NCI-H146 (cell line): ENCODE measurements around the gene CDH4.
"Not testable (repeated sequence)": the region's sequence is repeated elsewhere in the genome, so short reads cannot be mapped to it uniquely, and the experiment has no call there.

Source experiments
- DNase-seq: peaks from one replicate; lab custom pipeline; 2025; lab: John Stamatoyannopoulos, UW

The CDH4 gene

DNA sequence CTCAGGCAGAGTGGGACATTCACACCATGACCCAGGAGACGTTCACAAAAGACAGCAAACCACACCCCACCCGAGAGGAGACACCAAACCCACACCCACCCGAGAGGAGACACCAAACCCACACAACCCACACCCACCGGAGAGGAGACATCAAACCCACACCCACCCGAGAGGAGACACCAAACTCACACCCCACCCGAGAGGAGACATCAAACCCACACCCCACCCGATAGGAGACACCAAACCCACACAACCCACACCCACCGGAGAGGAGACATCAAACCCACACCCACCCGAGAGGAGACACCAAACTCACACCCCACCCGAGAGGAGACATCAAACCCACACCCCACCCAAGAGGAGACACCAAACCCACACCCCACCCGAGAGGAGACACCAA, 729.6 kb downstream of the CDH4 start:
- not testable (repeated sequence) for DNase-seq

DNA sequence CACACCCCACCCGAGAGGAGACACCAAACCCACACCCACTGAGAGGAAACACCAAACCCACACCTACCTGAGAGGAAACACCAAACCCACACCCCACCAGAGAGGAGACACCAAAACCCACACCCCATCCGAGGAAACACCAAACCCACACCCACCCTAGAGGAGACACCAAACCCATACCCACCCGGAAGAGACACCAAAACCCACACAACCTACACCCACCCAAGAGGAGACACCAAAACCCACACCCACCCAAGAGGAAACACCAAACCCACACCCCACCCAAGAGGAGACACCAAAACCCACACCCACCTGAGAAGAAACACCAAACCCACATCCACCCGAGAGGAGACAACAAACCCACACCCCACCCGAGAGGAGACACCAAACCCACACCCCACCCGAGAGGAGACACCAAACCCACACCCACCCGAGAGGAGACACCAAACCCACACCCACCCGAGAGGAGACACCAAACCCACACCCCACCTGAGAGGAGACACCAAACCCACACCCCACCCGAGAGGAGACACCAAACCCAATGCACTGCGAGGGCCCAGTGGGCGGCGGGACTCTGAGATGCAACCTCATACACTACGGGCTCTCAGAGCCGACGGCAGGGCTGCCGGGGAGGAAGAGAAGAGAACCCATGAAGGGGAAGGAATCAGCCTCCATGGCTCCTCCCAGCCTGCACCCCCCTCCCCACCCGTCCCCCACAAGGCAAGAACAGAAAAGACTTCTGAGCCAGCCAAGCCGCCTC, 730.3 kb downstream of the CDH4 start:
- DNase-seq: no peak

DNA sequence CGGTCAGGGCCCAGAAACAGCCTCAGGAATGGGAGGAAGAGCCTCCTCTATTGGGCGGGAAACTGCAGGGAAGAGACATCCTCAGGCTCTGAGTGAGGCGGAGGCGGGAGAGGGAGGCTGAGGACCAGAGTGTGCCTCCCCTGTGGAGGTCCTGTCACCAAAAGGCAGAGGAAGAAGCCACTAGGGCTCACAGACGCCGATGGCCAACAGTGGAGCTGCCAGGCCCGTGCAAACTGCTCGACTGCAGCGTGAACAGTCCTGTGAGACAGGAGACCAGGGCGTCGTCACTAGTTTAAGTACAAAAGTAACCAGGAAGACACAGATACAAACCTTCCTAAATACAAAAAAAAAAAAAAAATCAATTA, 730.9 kb downstream of the CDH4 start:
- no peak for DNase-seq

DNA sequence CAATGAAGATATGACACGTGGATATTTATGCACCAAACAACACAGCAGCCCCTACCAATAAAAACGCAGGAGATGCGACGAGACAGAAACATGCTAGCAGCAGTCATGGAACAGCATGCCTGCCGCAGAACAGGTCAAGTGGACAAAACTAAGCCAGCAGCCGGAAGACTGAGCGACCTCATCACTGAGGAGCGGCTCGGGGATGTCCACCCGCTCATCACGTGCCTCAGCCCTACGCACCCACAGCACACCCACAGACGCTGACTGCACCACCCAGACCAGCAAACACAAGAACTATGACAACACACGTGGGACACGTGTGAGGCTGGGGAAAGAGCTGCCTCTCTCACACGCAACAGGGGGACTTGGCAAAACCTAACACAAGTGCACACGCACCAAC, 731.9 kb downstream of the CDH4 start:
- DNase-seq: no peak

DNA sequence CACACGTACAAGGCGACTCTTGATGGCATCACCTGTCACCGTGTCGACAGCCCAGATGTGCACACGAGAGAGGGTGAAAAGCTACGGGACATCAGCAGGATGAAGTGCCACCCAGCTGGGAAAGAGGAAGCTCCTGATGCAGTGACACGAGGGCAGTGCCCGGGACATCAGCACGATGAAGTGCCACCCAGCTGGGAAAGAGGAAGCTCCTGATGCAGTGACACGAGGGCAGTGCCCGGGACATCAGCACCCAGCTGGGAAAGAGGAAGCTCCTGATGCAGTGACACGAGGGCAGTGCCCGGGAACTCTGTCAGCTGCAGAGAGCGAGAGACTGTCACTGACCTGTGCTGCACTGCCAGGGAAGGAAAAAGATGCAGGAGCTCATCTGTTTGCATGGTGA, 732.4 kb downstream of the CDH4 start:
- DNase-seq: not testable (repeated sequence)

DNA sequence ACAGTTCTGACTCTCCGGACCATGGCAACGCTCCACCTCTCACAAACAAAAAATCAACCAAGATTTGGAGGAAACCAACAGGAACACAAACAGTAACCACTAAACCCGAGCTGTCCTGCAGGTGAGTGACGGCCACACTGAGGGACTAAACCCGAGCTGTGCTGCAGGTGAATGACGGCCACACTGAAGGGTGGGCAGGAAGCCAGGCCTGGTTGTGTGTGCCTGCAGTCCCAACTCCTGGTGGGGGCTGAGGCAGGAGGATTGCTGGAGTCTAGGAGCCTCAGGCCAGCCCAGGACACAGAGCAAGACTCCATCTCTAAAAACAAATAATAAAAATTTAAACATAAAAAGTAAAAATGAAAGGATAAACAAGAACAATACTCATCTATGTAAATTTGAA, 733.0 kb downstream of the CDH4 start:
- DNase-seq: no peak

DNA sequence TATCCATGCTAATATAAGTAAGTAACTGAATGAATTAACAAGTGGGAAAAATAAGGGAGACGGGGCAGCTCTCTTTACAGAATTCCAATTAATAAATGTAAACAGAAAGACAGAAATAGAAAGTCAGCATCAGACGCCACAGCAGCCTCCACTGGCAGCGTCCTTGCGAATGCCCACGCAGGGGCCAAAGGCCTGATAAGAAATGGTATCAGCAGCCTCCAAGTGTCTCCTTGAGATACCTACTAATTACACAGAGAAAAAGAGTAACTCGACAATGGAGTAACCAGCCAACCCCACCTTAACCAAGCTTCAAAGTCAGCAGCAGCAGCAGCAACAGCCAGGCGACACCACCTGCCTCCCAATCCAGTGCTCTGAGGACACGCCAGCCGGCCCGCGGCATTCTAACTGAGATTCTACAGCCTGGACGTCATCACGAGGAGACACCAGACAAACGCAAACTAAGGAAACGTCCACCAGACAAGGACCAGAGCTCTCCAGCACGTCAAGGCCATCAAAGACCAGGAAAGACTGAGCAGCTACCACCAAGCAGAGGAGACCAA, 734.8 kb downstream of the CDH4 start:
- no peak for DNase-seq

DNA sequence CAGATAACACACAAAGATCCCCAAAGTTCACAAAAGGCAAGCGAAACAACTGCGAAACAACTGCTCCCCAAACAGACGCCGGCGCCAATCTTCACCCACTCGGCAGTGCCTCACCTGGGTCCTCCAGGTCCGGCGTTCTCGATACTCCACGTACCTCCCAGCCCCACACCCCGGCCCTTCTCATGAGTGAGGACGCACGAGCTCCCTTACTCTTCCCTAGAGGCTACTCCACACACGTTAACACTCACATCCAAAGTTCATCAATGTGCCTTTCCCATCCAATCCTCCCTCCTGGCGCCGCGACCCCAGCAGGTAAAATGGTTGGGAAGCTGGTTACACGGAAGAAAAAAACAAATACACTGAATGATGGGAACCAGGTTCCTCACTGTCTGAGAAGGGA, 736.6 kb downstream of the CDH4 start:
- DNase-seq: no peak

DNA sequence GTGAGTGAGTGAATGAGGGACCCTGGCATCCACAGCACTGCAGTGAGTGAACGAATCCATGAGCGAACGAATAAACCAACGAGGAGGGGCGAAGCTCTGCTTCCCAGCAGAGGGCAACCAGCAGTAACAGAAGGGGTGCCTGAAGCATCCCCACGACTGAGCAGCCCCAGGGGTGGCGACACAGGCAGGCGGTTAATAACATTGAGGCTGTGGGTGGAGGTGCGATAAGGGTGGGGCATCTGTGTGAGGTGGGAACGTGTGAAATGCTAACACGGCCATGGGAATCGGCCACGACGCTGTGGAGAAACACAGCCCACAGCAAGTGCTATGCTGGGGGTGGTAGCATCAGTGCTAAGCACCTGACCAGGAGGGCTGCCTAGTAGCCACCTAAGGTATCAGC, 737.7 kb downstream of the CDH4 start:
- DNase-seq: no peak
